Activated T-helper 17 cell treated with anti-CD3 and anti-CD28 coated beads, Interleukin-2, amount 50 U/mL, for 72 hours (primary cell): ENCODE results near the gene HMGN1. TPM values are rescaled to one million over a fixed set of nuclear protein-coding genes. Genes with fewer than 3 reads are reported as not detected.
A peak's percentile ranks its signal among the peaks of the same experiment; 100 is the strongest.

Experiments used
- ATAC-seq: fragments of 150-1000 bp; cut with Tn5 transposase; replicated peaks from 2 replicates; pipeline ENCODE4 v1.10.0; 2021; ENCODE audit warnings: mild to moderate bottlenecking, moderate library complexity
- H3K27ac Mint-ChIP-seq: one replicate; pipeline ENCODE4 v1.8.0; 2022; ENCODE audit warnings: mixed read lengths
- H3K27me3 Mint-ChIP-seq: one replicate; pipeline ENCODE4 v1.8.0; 2022; ENCODE audit warnings: mixed read lengths
- H3K36me3 Mint-ChIP-seq: one replicate; pipeline ENCODE4 v1.8.0; 2022; ENCODE audit warnings: low read depth, mild to moderate bottlenecking, mixed read lengths
- H3K4me1 Mint-ChIP-seq: one replicate; pipeline ENCODE4 v1.8.0; 2022; ENCODE audit warnings: mixed read lengths
- H3K4me3 Mint-ChIP-seq: one replicate; pipeline ENCODE4 v1.8.0; 2022; ENCODE audit warnings: mild to moderate bottlenecking, mixed read lengths
- H3K9me3 Mint-ChIP-seq: one replicate; pipeline ENCODE4 v1.8.0; 2022; ENCODE audit warnings: mixed read lengths
- total RNA-seq, 2 donors: library from RNA; stranded (reverse); gene quantifications; one replicate each; pipeline ENCODE4 v1.2.3, GENCODE V29; 2022

The HMGN1 gene
- total RNA-seq, 2 donors from 2014 or later, result 254 to 398 TPM

DNA sequence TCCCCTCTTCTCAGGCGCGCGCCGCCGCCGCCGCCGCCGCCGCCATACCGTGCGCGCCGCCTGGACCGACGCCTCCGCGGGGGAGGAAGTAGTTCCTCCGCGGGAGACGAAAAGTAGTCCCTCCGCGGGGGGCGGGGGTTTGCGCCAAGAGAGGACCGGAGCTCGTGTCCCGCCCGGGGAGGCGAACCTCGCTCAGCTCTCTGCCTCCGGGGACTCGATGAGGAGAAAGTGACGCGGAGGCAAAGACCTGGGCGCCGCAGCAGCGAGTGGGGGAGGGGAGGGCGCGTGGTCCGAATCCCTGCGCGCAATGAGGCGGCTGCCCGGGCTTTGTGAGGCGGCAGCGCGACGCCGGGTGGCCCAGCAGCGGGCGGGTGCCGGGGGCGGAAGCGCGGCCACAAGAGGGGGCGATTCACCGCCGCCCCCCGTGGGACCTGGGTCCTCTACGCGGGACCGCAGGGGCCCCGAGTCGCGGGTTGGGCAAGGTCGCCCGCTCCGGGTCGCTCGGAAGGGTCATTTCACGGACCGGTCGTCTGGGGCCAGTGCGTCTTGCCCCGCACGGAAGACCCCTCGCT, 35.2 kb downstream of the HMGN1 start, which contains the start of gene BRWD1:
BRWD1 (minus strand) TSS at position 62 of the 572 bp plus-strand sequence. CDS start 141 bp downstream, outside the sequence.
- Mint-ChIP-seq H3K27ac (peak within 1 kb of the TSS; percentile 96), H3K36me3 (peaks cover 51% of the 10 kb centered on the region), H3K4me3 (peak within 1 kb of the TSS; percentile 93), H3K9me3 (no peaks in the 10 kb centered on the region), H3K27me3 (no peaks in the 10 kb centered on the region), H3K4me1 (peaks cover 34% of the 10 kb centered on the region)
- peak; percentile 50 for ATAC-seq

DNA sequence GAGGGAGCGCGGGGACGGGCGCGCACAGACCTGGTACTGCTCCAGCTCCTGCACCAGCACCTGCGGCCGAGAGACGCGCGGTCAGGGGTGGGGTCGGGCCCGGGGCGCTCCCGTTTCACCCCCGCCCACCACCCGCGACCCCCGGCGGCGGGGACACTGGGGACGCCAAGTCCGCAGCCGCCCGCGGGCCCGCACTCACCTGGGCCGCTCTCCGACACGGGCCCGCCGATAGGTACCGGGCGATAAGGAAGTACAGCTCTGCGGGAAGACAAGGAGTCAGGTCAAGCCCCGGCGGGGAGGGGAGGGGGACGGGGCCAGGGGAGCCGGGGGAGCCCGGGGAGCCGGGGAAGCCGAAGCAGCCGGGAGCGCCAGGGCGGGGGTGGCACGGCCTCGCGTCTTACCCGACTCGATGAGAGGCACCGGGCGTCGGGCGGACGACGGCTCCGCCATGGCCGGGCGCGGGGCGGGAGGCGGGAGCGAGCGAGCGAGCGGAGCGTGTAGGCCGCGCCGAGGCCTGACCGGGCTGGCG, 35.8 kb downstream of the HMGN1 start:
- Mint-ChIP-seq H3K27ac (peak overlapping the region; percentile 96), H3K4me1 (peaks cover 37% of the 10 kb centered on the region), H3K4me3 (peak overlapping the region; percentile 93), H3K9me3 (no peaks in the 10 kb centered on the region), H3K27me3 (no peaks in the 10 kb centered on the region), H3K36me3 (peaks cover 56% of the 10 kb centered on the region)
- peak; percentile 13 for ATAC-seq

- H3K27ac Mint-ChIP-seq, result peak overlapping the region; percentile 83
- ATAC-seq, result peak; percentile 78
- H3K4me3 Mint-ChIP-seq, result peak overlapping the region; percentile 93
- peaks cover 63% of the 10 kb centered on the region for H3K36me3 Mint-ChIP-seq
- H3K9me3 Mint-ChIP-seq, result no peaks in the 10 kb centered on the region
- peaks cover 37% of the 10 kb centered on the region for H3K4me1 Mint-ChIP-seq
- no peaks in the 10 kb centered on the region for H3K27me3 Mint-ChIP-seq
Measured at GRCh38 chr21:39312112-39313041, 36.5 kb downstream of the HMGN1 start.

GRCh38 chr21:39311164-39311563, 37.7 kb downstream of the HMGN1 start:
- peak overlapping the region; percentile 93 for H3K4me3 Mint-ChIP-seq
- peaks cover 67% of the 10 kb centered on the region for H3K36me3 Mint-ChIP-seq
- peaks cover 35% of the 10 kb centered on the region for H3K4me1 Mint-ChIP-seq
- no peaks in the 10 kb centered on the region for H3K27me3 Mint-ChIP-seq
- peak overlapping the region; percentile 55 for H3K27ac Mint-ChIP-seq
- ATAC-seq, result no peak
- H3K9me3 Mint-ChIP-seq, result no peaks in the 10 kb centered on the region

DNA sequence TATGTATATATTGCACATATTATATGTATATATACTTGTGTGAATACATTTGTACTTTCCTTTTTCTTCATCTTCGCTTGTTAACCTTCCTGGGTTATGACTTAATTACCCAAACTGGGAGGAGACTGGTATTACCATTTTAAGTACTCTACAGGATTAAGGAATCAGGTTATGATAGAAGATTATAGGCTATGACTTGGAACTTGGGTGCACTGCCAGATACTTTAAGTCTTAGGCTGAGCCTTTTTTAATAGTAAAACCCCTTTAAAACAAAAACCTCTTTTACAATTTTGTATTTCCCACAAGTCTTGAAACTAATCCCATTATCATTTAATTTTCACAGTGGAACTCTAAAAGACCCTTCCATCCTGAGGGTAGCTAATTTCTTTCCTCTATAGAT, 41.4 kb downstream of the HMGN1 start:
- H3K27ac Mint-ChIP-seq, result no peak overlapping the region
- peaks cover 83% of the 10 kb centered on the region for H3K36me3 Mint-ChIP-seq
- no peak for ATAC-seq
- H3K4me1 Mint-ChIP-seq, result peaks cover 24% of the 10 kb centered on the region
- no peaks in the 10 kb centered on the region for H3K27me3 Mint-ChIP-seq
- no peak overlapping the region for H3K4me3 Mint-ChIP-seq
- H3K9me3 Mint-ChIP-seq, result no peaks in the 10 kb centered on the region

- no peaks in the 10 kb centered on the region for H3K9me3 Mint-ChIP-seq
- H3K4me3 Mint-ChIP-seq, result no peak overlapping the region
- H3K36me3 Mint-ChIP-seq, result peaks cover 91% of the 10 kb centered on the region
- peaks cover 19% of the 10 kb centered on the region for H3K4me1 Mint-ChIP-seq
- peak overlapping the region; percentile 53 for H3K27ac Mint-ChIP-seq
- no peak for ATAC-seq
- no peaks in the 10 kb centered on the region for H3K27me3 Mint-ChIP-seq
Measured at GRCh38 chr21:39300587-39300986, 48.3 kb downstream of the HMGN1 start.

DNA sequence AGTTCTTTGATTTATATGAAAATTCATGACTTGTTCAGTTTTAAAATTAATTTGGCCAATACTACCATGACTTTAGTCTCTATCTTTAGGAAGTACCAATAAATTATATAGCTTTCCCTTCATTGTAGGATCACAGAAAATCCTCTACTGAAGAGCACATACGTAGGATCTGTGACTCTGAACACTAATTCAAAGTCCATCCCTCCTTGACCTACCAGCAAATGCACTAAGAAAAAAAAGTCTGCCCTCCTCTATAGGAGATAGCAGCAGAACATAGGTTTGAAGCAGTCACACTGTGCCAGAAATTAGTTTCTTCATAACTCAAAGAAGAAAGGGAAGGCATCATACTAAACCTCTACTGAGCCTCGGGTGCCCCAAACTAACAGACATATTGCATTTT, 52.0 kb downstream of the HMGN1 start:
- H3K27ac Mint-ChIP-seq, result peak overlapping the region; percentile 48
- H3K9me3 Mint-ChIP-seq, result no peaks in the 10 kb centered on the region
- ATAC-seq, result no peak
- H3K36me3 Mint-ChIP-seq, result peaks cover 100% of the 10 kb centered on the region
- no peak overlapping the region for H3K4me3 Mint-ChIP-seq
- no peaks in the 10 kb centered on the region for H3K27me3 Mint-ChIP-seq
- peaks cover 16% of the 10 kb centered on the region for H3K4me1 Mint-ChIP-seq

Other genes with a start within 250 kb of the HMGN1 start
- gene PSMG1, start 165.6 kb downstream of the HMGN1 start, total RNA-seq, result 100 to 1,000 TPM in 1 of 2 donors, 10 to 100 TPM in 1; 46.8 to 107 TPM
- 10 to 100 TPM; 27.7 to 39.9 TPM for gene BRWD1, start 35.5 kb downstream of the HMGN1 start, total RNA-seq
- not detected for gene LCA5L, start 96.7 kb upstream of the HMGN1 start, total RNA-seq
- 1 to 10 TPM; 1.9 to 3.4 TPM for gene SH3BGR, start 102.9 kb upstream of the HMGN1 start, total RNA-seq